T-cell (primary cell): ENCODE data around the gene ABHD6. TPM values are rescaled to one million over a fixed set of nuclear protein-coding genes. Genes with fewer than 3 reads are reported as not detected.
"Not testable (repeated sequence)": the region's sequence is repeated elsewhere in the genome, so short reads cannot be mapped to it uniquely, and the experiment has no call there.

Experiments used
- ATAC-seq, 4 experiments: fragments of 200-7000 bp in 3 of 4; fragments of 150-1000 bp in 1 of 4; cut with Tn5 transposase; replicated peaks in 1 of 4; 1 replicate in 3 of 4; 2 replicates in 1 of 4; pipeline ENCODE4 v1.10.0; 2021; ENCODE audit warnings: moderate library complexity in 3 of 4, mild to moderate bottlenecking in 2 of 4, moderate number of reproducible peaks in 1 of 4
- CTCF ChIA-PET, 2 donors: fragments of 300-600 bp; sonication (Branson Sonifier 250); formaldehyde crosslinking; loops; one replicate each; lab custom pipeline; 2022; ENCODE audit warnings: antibody characterized with exemption in 2 of 2; lab: Charles Lee
- POLR2A ChIA-PET, 2 donors: fragments of 300-600 bp; sonication (Branson Sonifier 250); formaldehyde crosslinking; loops; one replicate each; lab custom pipeline; 2022; ENCODE audit warnings: antibody characterized with exemption in 2 of 2; lab: Charles Lee
- DNase-seq, 35 experiments: peaks; one replicate each; pipeline versions ENCODE4 v3.0.0 to v3.0.0-alpha.2; 2013 to 2023
- H3K27ac ChIP-seq: one replicate; pipeline ENCODE4 v1.5.1; 2013; ENCODE audit warnings: low read length
- H3K27me3 ChIP-seq, 2 experiments: replicated peaks in 1 of 2; 1 replicate in 1 of 2; 2 replicates in 1 of 2; pipeline versions ENCODE4 v1.6.1 to v1.7.0; 2013; ENCODE audit warnings: low read length in 1 of 2, mixed read lengths in 1 of 2; ENCODE audit not compliant: control insufficient read depth in 2 of 2, insufficient read depth in 2 of 2; ENCODE audit errors: extremely low read depth in 1 of 2
- H3K36me3 ChIP-seq, 2 donors: 1 replicate in 1 of 2; 2 replicates in 1 of 2; pipeline versions ENCODE4 v1.6.1 to v1.7.0; 2013; ENCODE audit warnings: low read length in 1 of 2; ENCODE audit not compliant: control insufficient read depth in 2 of 2, insufficient read depth in 1 of 2; ENCODE audit errors: extremely low read depth in 1 of 2
- H3K4me1 ChIP-seq, 2 experiments: 1 replicate in 1 of 2; 2 replicates in 1 of 2; pipeline versions ENCODE4 v1.6.1 to v1.7.0; 2013; ENCODE audit warnings: low read length in 2 of 2, mixed read lengths in 1 of 2; ENCODE audit not compliant: insufficient read depth in 2 of 2, control insufficient read depth in 1 of 2; ENCODE audit errors: extremely low read depth in 1 of 2
- H3K4me3 ChIP-seq, 2 donors: 1 replicate in 1 of 2; 2 replicates in 1 of 2; pipeline versions ENCODE4 v1.5.1 to v1.7.0; 2013; ENCODE audit warnings: mild to moderate bottlenecking in 2 of 2, low read length in 1 of 2, moderate library complexity in 1 of 2; ENCODE audit not compliant: control insufficient read depth in 1 of 2; ENCODE audit errors: extremely low read depth in 1 of 2
- H3K9me3 ChIP-seq: 2 replicates; pipeline ENCODE4 v1.7.0; 2013
- H3K27ac Mint-ChIP-seq, 2 donors: one replicate each; pipeline ENCODE4 v1.8.0; 2020 to 2021; ENCODE audit warnings: mild to moderate bottlenecking in 2 of 2, mixed read lengths in 2 of 2
- H3K27me3 Mint-ChIP-seq, 2 donors: one replicate each; pipeline ENCODE4 v1.8.0; 2021 to 2022; ENCODE audit warnings: mixed read lengths in 2 of 2
- H3K36me3 Mint-ChIP-seq: one replicate; pipeline ENCODE4 v1.8.0; 2021; ENCODE audit warnings: mixed read lengths
- H3K4me1 Mint-ChIP-seq, 3 donors: one replicate each; pipeline ENCODE4 v1.8.0; 2020 to 2022; ENCODE audit warnings: mixed read lengths in 3 of 3, mild to moderate bottlenecking in 1 of 3
- H3K4me3 Mint-ChIP-seq, 3 donors: one replicate each; pipeline ENCODE4 v1.8.0; 2020 to 2022; ENCODE audit warnings: mild to moderate bottlenecking in 3 of 3, mixed read lengths in 3 of 3, moderate library complexity in 3 of 3
- H3K9me3 Mint-ChIP-seq, 3 donors: one replicate each; pipeline ENCODE4 v1.8.0; 2020 to 2022; ENCODE audit warnings: mixed read lengths in 3 of 3
- WGBS: methylation state at CpG from one replicate; pipeline ENCODE4 v1.1.5; 2013; ENCODE audit warnings: missing lambda C conversion rate; ENCODE audit not compliant: insufficient coverage; 5-methylcytosine and 5-hydroxymethylcytosine counted together
- total RNA-seq, 35 experiments: library from RNA in 6 of 35; stranded (reverse) in 6 of 35; fragments of 120-200 nt in 1 of 35; gene quantifications; one replicate each; pipeline versions ENCODE4 v1.2.1 to v1.2.4 and lab custom pipeline; 2013 to 2026

Gene ABHD6
- total RNA-seq, 5 donors from 2014 or later (not counting 1 experiment from before 2014, with no cell fraction given): 3.9 to 7.0 (median 5.5) TPM

GRCh38 chr3:58242340-58242739, 4.7 kb downstream of the ABHD6 start:
- DNase-seq: no peak
- no peak overlapping the region for H3K4me3 ChIP-seq
- no peaks in the 10 kb centered on the region for H3K36me3 Mint-ChIP-seq
- H3K27ac Mint-ChIP-seq: no peak overlapping the region
- peaks cover 0 to 11% of the 10 kb centered on the region in 2 experiments for H3K4me1 ChIP-seq
- ChIA-PET POLR2A (interaction anchor here in 1 of 2 donors (0.6 kb wide), 1 partner anchor 677 kb away, joined by 3 read pairs; no protein-coding TSS in a partner anchor), CTCF (interaction anchor here in 1 of 2 donors (1.2 kb wide), 1 partner anchor 64 kb away, joined by 4 read pairs; the partner anchor contains the start of genes HTD2 and RPP14)
- H3K27ac ChIP-seq: no peak overlapping the region
- H3K4me1 Mint-ChIP-seq: peaks cover 10 to 14% (median 11%) of the 10 kb centered on the region in 3 donors
- H3K27me3 Mint-ChIP-seq: no peaks in the 10 kb centered on the region
- no peaks in the 10 kb centered on the region for H3K9me3 Mint-ChIP-seq
- peaks cover 0 to 6% of the 10 kb centered on the region in 2 experiments for H3K27me3 ChIP-seq
- no peak overlapping the region for H3K4me3 Mint-ChIP-seq
- ATAC-seq: no peak
- no CpG with 5 or more reads among the region's 1 CpG for WGBS
- H3K9me3 ChIP-seq: no peaks in the 10 kb centered on the region
- H3K36me3 ChIP-seq: no peaks in the 10 kb centered on the region

- DNase-seq, H3K9me3 ChIP-seq, POLR2A ChIA-PET, H3K27me3 Mint-ChIP-seq, H3K27me3 ChIP-seq, H3K4me3 ChIP-seq, H3K4me3 Mint-ChIP-seq, H3K36me3 Mint-ChIP-seq, H3K36me3 ChIP-seq, H3K27ac Mint-ChIP-seq, ATAC-seq, H3K27ac ChIP-seq, H3K9me3 Mint-ChIP-seq: not testable (repeated sequence)
- H3K4me1 Mint-ChIP-seq: peaks cover 10 to 14% (median 11%) of the 10 kb centered on the region in 3 donors
- WGBS: no CpG with 5 or more reads among the region's 4 CpGs
- H3K4me1 ChIP-seq: peaks cover 0 to 11% of the 10 kb centered on the region in 2 experiments
- CTCF ChIA-PET: interaction anchor here in 1 of 2 donors (1.2 kb wide), 1 partner anchor 63 kb away, joined by 4 read pairs; the partner anchor contains the start of genes HTD2 and RPP14
These were observed 5.3 kb downstream of the ABHD6 start for GRCh38 chr3:58242860-58243259.

DNA sequence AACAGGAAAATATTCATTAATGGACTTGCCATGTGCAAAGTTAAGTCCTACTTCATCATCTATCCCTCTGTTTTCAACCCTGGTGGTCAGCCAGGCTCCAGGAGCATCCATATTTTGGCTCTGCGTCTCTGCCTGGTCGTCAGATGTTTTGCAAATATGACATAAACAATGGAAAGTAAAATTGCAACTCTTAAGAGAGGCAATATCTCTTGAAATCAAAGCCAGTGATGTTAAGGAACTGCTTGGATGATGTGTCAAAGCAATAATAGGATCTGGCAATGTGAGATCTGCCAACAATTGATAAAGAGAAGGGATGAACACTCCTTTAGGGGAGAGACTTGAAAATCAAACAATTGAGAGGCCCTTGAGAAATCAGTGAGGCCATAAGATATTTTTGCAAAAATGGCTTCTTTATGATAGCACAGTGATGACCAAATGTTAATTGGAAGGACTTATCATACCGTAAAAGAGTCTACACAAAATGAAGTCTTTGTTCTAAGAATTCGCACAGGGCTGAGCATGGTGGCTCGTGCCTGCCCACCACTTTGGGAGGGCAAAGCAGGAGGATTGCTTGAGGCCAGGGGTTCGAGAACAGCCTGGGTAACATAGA, 6.5 kb downstream of the ABHD6 start:
- DNase-seq (no peak), ATAC-seq (no peak)
- peaks cover 3 to 7% (median 3%) of the 10 kb centered on the region in 3 donors for H3K4me1 Mint-ChIP-seq
- no peaks in the 10 kb centered on the region for H3K27me3 Mint-ChIP-seq
- H3K4me3 Mint-ChIP-seq: no peak overlapping the region
- no peaks in the 10 kb centered on the region for H3K36me3 Mint-ChIP-seq
- H3K9me3 ChIP-seq: no peaks in the 10 kb centered on the region
- no peaks in the 10 kb centered on the region for H3K36me3 ChIP-seq
- CTCF ChIA-PET: no interaction called here
- H3K4me1 ChIP-seq: no peaks in the 10 kb centered on the region
- POLR2A ChIA-PET: no interaction called here
- no peaks in the 10 kb centered on the region for H3K27me3 ChIP-seq
- H3K9me3 Mint-ChIP-seq: no peaks in the 10 kb centered on the region
- no peak overlapping the region for H3K4me3 ChIP-seq
- 86% methylated on average over 5 of the region's 6 CpGs for WGBS
- H3K27ac Mint-ChIP-seq: no peak overlapping the region
- no peak overlapping the region for H3K27ac ChIP-seq

DNA sequence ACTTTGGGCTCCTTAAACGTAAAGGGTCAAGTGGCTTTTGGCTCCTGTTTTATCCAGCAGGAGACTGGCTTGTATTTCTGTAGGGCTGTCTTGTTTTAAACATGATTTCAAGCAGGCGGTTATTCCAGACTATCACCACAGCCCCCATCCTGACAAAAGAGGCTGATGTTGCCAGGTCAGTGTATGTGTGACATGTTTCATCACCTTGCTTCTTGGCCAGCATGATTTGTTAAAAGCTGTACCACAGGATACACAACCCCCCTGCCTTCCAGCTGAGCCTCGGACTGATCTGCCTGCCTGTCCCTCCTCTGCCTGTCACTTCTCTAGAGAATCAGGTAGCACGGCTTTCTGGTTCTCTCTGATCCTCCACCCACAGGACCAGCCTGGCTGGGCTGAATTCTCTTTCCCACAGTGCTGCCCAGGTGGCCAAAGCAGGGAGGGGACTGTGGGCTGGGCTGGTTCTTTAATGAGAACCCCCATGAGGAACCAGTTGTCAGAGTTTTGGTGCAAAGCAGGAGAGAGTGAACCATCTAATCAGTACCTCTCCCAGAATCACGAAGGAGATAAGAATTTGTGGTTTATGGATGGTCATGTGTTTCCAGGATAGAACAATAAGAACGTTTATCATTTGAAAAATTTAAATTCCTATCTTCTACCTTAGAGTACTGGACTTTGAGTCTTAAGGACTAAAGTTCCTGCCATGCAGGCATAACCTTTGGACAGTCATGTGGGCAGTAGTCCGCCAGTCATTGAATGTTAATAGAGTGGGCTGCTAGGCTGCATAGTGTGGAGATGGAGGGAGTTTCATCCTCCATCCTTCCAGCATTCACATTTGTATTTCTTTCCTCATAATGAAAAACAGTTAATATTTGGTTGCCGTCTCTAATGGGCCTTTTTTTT, 8.8 kb downstream of the ABHD6 start:
- Mint-ChIP-seq H3K27ac (no peak overlapping the region), H3K27me3 (no peaks in the 10 kb centered on the region)
- 100% methylated on average over 1 of the region's 8 CpGs for WGBS

GRCh38 chr3:58249358-58250092, 11.9 kb downstream of the ABHD6 start:
- Histone ChIP-seq H3K27me3 (no peaks in the 10 kb centered on the region), H3K9me3 (no peaks in the 10 kb centered on the region), H3K4me3 (no peak overlapping the region), H3K36me3 (peaks cover 0 to 3% of the 10 kb centered on the region in 2 donors), H3K4me1 (peaks cover 0 to 2% of the 10 kb centered on the region in 2 experiments), H3K27ac (no peak overlapping the region)
- no peak overlapping the region for H3K27ac Mint-ChIP-seq
- H3K4me1 Mint-ChIP-seq: peaks cover 0 to 14% (median 6%) of the 10 kb centered on the region in 3 donors
- DNase-seq: no peak
- peaks cover 8% of the 10 kb centered on the region for H3K36me3 Mint-ChIP-seq
- no peaks in the 10 kb centered on the region for H3K9me3 Mint-ChIP-seq
- H3K27me3 Mint-ChIP-seq: no peaks in the 10 kb centered on the region
- no peak overlapping the region for H3K4me3 Mint-ChIP-seq
- POLR2A ChIA-PET: no interaction called here
- no peak for ATAC-seq
- CTCF ChIA-PET: no interaction called here
- WGBS: 78% methylated on average over 4 of the region's 7 CpGs

More for the DNA sequence above, 8.8 kb downstream of the ABHD6 start:
- CTCF ChIA-PET: no interaction called here
- ATAC-seq (no peak), DNase-seq (no peak)
- peaks cover 3 to 14% (median 3%) of the 10 kb centered on the region in 3 donors for H3K4me1 Mint-ChIP-seq
- Histone ChIP-seq H3K4me3 (no peak overlapping the region), H3K36me3 (no peaks in the 10 kb centered on the region), H3K4me1 (no peaks in the 10 kb centered on the region), H3K27me3 (no peaks in the 10 kb centered on the region), H3K27ac (no peak overlapping the region), H3K9me3 (no peaks in the 10 kb centered on the region)
- H3K4me3 Mint-ChIP-seq: no peak overlapping the region
- no peaks in the 10 kb centered on the region for H3K9me3 Mint-ChIP-seq
- POLR2A ChIA-PET: no interaction called here
- H3K36me3 Mint-ChIP-seq: peaks cover 5% of the 10 kb centered on the region
